PFSK-1 (cell line): ENCODE results near the gene GMPR.

Source experiments
- FOXP2 ChIP-seq: optimal IDR thresholded peaks from 2 replicates; pipeline ENCODE3; 2011; ENCODE audit warnings: borderline replicate concordance, control low read depth, inconsistent platforms; ENCODE audit not compliant: insufficient read depth; ENCODE audit errors: extremely low read length, extremely low read depth
- POLR2AphosphoS5 ChIP-seq: IDR thresholded peaks from 2 replicates; pipeline ENCODE4 v1.6.1; 2012; ENCODE audit warnings: low read depth, mild to moderate bottlenecking, control low read depth, low read length, moderate library complexity
- SIN3A ChIP-seq: IDR thresholded peaks from 2 replicates; pipeline ENCODE4 v1.6.1; 2012; ENCODE audit warnings: mild to moderate bottlenecking, low read length, moderate library complexity, borderline replicate concordance; ENCODE audit not compliant: insufficient read depth
- TAF1 ChIP-seq: IDR thresholded peaks from 2 replicates; pipeline ENCODE4 v1.6.1; 2012; ENCODE audit warnings: low read length, control low read depth, borderline replicate concordance; ENCODE audit not compliant: insufficient read depth
- TF ChIP-seq, protein P1 (sequence below), 2 experiments: IDR thresholded peaks; 2 replicates each; pipeline versions ENCODE4 v1.6.1 to v1.8.0; 2011 to 2012; ENCODE audit warnings: low read depth in 2 of 2, low read length in 2 of 2, control low read depth in 1 of 2, inconsistent platforms in 1 of 2, mild to moderate bottlenecking in 1 of 2, moderate library complexity in 1 of 2; ENCODE audit not compliant: insufficient read depth in 1 of 2

Gene GMPR

DNA sequence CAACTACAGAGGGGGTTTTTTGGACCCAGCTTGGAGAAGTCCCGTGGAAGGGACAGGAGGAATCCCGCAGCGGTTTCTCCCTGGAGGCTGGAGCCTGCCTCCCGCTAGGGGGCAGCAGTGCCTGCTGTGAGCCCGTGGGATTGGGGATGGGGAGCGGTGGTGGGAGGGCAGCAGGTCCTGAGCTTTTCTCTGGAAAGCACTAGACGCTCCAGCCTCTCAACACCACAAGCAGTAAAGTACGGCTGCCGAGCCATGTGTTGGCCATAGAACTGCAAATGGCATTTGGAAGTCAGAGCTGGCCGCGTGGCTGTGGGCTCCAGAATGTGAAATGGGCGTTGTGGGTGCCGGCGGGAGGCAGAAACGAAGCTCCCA lies 47.8 kb downstream of the GMPR start:
- TF ChIP-seq TAF1 (no peak), FOXP2 (peak; percentile 50)

DNA sequence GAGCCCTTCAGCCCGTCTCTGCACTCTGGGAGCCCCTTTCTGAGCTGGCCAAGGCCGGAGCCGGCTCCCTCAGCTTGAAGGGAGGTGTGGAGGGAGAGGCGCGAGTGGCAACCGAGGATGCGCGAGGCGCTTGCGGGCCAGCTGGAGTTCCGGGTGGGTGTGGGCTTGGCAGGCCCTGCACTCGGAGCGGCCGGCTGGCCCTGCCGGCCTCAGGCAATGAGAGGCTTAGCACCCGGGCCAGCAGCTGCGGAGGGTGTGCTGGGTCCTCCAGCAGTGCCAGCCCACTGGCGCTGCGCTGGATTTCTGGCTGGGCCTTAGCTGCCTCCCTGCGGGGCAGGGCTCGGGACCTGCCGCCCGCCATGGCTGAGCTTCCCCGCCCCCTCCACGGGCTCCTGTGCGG lies 49.8 kb downstream of the GMPR start:
- TF ChIP-seq, protein P1, sequence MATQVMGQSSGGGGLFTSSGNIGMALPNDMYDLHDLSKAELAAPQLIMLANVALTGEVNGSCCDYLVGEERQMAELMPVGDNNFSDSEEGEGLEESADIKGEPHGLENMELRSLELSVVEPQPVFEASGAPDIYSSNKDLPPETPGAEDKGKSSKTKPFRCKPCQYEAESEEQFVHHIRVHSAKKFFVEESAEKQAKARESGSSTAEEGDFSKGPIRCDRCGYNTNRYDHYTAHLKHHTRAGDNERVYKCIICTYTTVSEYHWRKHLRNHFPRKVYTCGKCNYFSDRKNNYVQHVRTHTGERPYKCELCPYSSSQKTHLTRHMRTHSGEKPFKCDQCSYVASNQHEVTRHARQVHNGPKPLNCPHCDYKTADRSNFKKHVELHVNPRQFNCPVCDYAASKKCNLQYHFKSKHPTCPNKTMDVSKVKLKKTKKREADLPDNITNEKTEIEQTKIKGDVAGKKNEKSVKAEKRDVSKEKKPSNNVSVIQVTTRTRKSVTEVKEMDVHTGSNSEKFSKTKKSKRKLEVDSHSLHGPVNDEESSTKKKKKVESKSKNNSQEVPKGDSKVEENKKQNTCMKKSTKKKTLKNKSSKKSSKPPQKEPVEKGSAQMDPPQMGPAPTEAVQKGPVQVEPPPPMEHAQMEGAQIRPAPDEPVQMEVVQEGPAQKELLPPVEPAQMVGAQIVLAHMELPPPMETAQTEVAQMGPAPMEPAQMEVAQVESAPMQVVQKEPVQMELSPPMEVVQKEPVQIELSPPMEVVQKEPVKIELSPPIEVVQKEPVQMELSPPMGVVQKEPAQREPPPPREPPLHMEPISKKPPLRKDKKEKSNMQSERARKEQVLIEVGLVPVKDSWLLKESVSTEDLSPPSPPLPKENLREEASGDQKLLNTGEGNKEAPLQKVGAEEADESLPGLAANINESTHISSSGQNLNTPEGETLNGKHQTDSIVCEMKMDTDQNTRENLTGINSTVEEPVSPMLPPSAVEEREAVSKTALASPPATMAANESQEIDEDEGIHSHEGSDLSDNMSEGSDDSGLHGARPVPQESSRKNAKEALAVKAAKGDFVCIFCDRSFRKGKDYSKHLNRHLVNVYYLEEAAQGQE (IDR thresholded peaks at IDR 0.05; ENCODE audit: insufficient read depth in 1 of 2, low read depth in 2 of 2, low read length in 2 of 2) = no peak
- no peak for TF ChIP-seq TAF1
- TF ChIP-seq FOXP2 = no peak
- no peak for TF ChIP-seq POLR2AphosphoS5
- no peak for TF ChIP-seq SIN3A

DNA sequence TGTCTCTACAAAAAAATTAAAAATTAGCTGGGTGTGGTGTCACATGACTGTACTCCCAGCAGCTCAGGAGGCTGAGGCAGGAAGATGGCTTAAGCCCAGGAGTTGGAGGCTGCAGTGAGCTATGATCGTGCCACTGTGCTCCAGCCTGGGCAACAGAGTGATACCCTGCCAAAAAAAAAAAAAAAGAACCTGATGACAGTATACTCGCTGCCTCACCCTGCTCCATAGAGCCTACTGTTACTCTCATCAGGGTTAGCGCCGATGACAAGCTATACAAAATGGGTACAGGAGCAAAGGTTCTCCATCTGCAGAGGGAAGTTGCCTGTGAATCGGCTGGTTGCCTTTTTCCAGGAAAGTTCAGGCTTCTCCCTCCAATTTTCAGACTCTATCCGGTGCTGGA lies 53.4 kb downstream of the GMPR start:
- no peak for TF ChIP-seq POLR2AphosphoS5
- TF ChIP-seq TAF1 = no peak
- TF ChIP-seq SIN3A = no peak
- TF ChIP-seq, protein P1 (IDR thresholded peaks at IDR 0.05; ENCODE audit: insufficient read depth in 1 of 2, low read depth in 2 of 2, low read length in 2 of 2) = no peak
- no peak for TF ChIP-seq FOXP2

DNA sequence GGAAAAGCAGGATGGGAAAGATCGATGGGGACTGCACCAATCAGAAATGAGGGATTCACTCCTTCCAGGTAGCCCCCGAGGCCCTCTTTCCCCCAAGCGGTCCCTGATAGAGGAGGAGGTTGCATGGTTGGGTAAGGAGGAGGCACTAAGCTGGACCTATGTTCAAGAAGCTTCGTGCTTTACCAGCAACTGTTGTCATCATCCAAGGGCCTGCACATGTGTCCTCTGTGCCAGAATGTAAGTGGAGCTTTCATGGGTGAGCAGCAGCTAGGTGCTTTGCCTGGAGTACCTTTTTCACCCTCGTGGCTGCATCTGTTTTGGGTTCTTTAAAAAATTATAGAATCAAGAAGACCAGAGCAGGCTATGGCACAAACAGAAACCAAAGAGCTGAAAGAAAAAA lies 54.0 kb downstream of the GMPR start:
- TF ChIP-seq POLR2AphosphoS5 (no peak), FOXP2 (no peak), TAF1 (no peak), SIN3A (no peak)
- TF ChIP-seq, protein P1 (IDR thresholded peaks at IDR 0.05; ENCODE audit: insufficient read depth in 1 of 2, low read depth in 2 of 2, low read length in 2 of 2) = no peak

DNA sequence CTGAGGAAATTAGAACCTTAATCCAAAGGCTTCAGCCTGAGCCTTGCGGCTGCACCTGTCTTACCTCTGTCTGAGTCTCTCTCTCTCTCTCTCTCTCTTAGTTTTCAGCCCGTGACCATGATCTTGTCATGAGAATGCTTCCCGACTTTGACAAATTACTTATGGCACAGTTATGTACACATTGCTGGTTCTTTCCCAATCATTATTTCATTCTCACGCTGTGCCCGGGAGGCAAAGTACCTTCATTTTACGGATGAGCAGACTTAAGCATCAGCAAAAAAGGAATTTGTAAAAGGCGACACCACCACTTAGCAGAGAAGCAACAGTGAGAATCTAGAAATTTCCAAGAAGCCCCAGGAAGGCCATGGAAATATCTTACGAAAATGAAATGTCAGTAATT lies 54.6 kb downstream of the GMPR start:
- TF ChIP-seq, protein P1 (IDR thresholded peaks at IDR 0.05; ENCODE audit: insufficient read depth in 1 of 2, low read depth in 2 of 2, low read length in 2 of 2) = no peak
- TF ChIP-seq SIN3A (no peak), TAF1 (no peak), FOXP2 (no peak), POLR2AphosphoS5 (no peak)

DNA sequence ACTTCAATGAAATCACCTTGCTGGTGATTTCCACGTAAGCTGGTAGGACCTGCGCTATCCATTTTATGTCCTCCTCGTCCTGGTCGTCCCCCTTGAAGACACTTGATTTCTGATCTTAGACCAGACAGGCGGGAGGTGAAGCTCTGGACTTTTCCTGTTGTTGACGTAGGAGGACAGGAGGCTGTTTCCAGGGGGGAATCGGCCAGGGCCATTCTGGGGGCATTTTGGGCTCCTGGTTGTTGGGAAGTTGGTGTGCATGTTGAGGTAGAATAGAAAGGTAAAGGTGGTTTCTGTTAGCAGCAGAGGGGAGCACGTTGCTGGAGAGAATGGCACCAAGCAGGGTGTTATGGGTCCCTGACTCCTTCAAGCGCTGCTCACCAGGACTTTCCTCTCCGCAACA lies 56.0 kb downstream of the GMPR start:
- TF ChIP-seq POLR2AphosphoS5 = no peak; the same call in 1 of the 2 replicates
- no peak for TF ChIP-seq FOXP2
- no peak for TF ChIP-seq SIN3A
- TF ChIP-seq, protein P1 (IDR thresholded peaks at IDR 0.05; ENCODE audit: insufficient read depth in 1 of 2, low read depth in 2 of 2, low read length in 2 of 2) = no peak
